ENCODE data around the gene ZFYVE28. TPM values are rescaled to one million over a fixed set of nuclear protein-coding genes. Genes with fewer than 3 reads are reported as not detected.

ZFYVE28 gene
- total and polyA plus RNA-seq, 2 of the 8 experiments (the other 6 are each of a cell fraction or from before 2014, with no cell fraction given): 1.7 to 4.9 TPM

DNA sequence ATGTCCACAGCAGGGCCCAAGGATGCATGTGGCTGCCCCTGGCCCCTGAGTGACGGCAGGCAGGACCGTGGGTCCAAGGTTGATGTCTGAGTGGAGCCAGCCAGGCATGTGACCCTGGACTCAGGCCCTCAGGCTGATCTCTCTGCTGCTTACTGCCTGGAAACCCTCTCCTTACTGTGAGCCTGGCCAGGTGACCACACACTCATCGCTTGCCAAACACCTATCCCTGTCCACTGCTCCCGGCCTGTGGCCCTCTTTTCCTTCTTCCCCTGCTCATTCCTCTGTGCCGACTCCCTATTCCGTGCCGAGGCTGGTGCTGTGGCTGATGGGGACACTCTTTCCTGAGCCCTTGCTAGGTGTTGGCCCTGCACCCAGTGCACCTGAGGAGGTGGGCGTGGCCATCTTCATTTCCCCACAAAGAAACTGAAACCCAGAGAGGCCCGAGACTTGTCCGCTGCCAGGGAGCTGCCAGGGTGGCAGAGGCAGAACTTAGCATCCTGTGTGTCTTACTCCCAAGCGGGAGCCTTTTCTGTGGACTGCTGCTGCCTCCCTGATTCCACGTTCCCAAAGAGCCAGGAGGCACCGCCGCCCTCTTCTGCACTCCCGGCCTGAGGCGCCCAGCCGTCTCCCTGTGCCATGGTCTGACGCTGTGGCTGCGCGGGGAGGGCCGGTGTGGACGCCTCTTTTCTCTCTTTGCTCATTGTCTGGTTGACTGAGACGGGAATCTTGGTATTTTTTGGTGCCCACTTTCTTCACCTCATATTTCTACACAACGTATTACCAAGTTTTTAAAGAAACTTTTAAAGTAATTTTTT, 39.2 kb upstream of the ZFYVE28 start:
- no peak overlapping the region; the same call in 1 of the 2 replicates for H4K8ac ChIP-seq (ENCODE audit: extremely low read depth, insufficient read depth, low read length)
- H2BK120ac ChIP-seq (replicated peaks; ENCODE audit: low read depth, low read length): no peak overlapping the region
- WGBS, 2 experiments (ENCODE audit: extremely low coverage in 1 of 2, insufficient coverage in 1 of 2, insufficient read length in 1 of 2, insufficient replicate concordance in 2 of 2, low coverage in 1 of 2, low lambda C conversion rate in 2 of 2, missing lambda C conversion rate in 1 of 2): 91% methylated on average over 24 of the region's 24 CpGs; no CpG with 5 or more reads in 1 of the 2 experiments
- no peak for DNase-seq (ENCODE audit: low read depth in 1 of 2, low spot score in 2 of 2)
- H4K91ac ChIP-seq (replicated peaks; ENCODE audit: insufficient read length, low read length): no peak overlapping the region
- no peak overlapping the region for H3K4me3 ChIP-seq (ENCODE audit: extremely low read depth in 1 of 4, insufficient read depth in 2 of 4, low read depth in 3 of 4, low read length in 4 of 4)
- H3K9ac ChIP-seq (replicated peaks in 1 of 4; ENCODE audit: extremely low read depth in 1 of 4, low read depth in 3 of 4, low read length in 3 of 4): no peak overlapping the region; a peak in 1 of 7 replicates
- H3K14ac ChIP-seq (ENCODE audit: insufficient read length): no peak overlapping the region
- peaks cover 0 to 10% (median 9%) of the 10 kb centered on the region in 4 experiments; a peak in 4 of 7 replicates for H3K27me3 ChIP-seq (replicated peaks in 1 of 4; ENCODE audit: control insufficient read depth in 3 of 4, extremely low read depth in 1 of 4, insufficient read depth in 3 of 4, low read length in 3 of 4)
- no peak overlapping the region for H2AK5ac ChIP-seq (ENCODE audit: low read depth, low read length)
- H3K56ac ChIP-seq (replicated peaks; ENCODE audit: insufficient read length, low read depth, low read length): no peak overlapping the region
- H4K5ac ChIP-seq (ENCODE audit: insufficient read length, low read depth, low read length): no peak overlapping the region
- no peaks in the 10 kb centered on the region; the same call in 1 of the 2 replicates for H3K79me1 ChIP-seq (ENCODE audit: low read depth, low read length)
- H2BK15ac ChIP-seq (ENCODE audit: low read length): peak overlapping the region; percentile 53; the same call in 1 of the 2 replicates
- CTCF ChIA-PET (ENCODE audit: partially characterized antibody): interaction anchor here (1.5 to 5.7 kb wide), 3 partner anchors 10 to 16 kb away, joined by 3 to 39 read pairs (median 12); no protein-coding TSS in a partner anchor
- no peaks in the 10 kb centered on the region for H3K9me3 ChIP-seq (ENCODE audit: insufficient read depth in 2 of 2, low read depth in 1 of 2, low read length in 1 of 2)
- no peak overlapping the region for H3K23ac ChIP-seq (ENCODE audit: insufficient read length)
- H2BK20ac ChIP-seq (ENCODE audit: low read length): no peak overlapping the region
- H2AFZ ChIP-seq (ENCODE audit: low read length): no peak overlapping the region
- no peaks in the 10 kb centered on the region for H4K20me1 ChIP-seq (replicated peaks in 1 of 2; ENCODE audit: control insufficient read depth in 1 of 2, insufficient read depth in 2 of 2, low read length in 2 of 2)
- FAIRE-seq: no peak
- H3K79me2 ChIP-seq (ENCODE audit: control insufficient read depth in 1 of 2, insufficient read depth in 2 of 2, low read length in 2 of 2): no peaks in the 10 kb centered on the region
- no peak overlapping the region for H3K4me2 ChIP-seq (ENCODE audit: insufficient read depth in 1 of 2, low read depth in 2 of 2, low read length in 2 of 2)
- POLR2A ChIA-PET (ENCODE audit: partially characterized antibody): interaction anchor here (0.6 to 3.4 kb wide), 2 partner anchors 11 to 280 kb away, joined by 3 to 15 read pairs; partner anchors contain the start of gene RNF4
- H3K4me1 ChIP-seq (replicated peaks in 1 of 4; ENCODE audit: control insufficient read depth in 3 of 4, insufficient read depth in 4 of 4, low read length in 3 of 4): peaks cover 0 to 10% (median 2%) of the 10 kb centered on the region in 4 experiments; a peak in 4 of 7 replicates
- no peaks in the 10 kb centered on the region for H3K36me3 ChIP-seq (ENCODE audit: control insufficient read depth in 2 of 4, insufficient read depth in 4 of 4, low read length in 3 of 4)
- no peak overlapping the region for H3K4ac ChIP-seq (replicated peaks; ENCODE audit: insufficient read length, low read depth, low read length)
- 0 out of 2 replicates have a peak overlapping the region, but pooled peaks have one; percentile 68 for H2BK12ac ChIP-seq (ENCODE audit: low read depth, low read length)
- no peak overlapping the region for H2BK5ac ChIP-seq (ENCODE audit: low read depth, low read length)
- H3K18ac ChIP-seq (ENCODE audit: extremely low read depth, low read length): no peak overlapping the region
- H3K23me2 ChIP-seq (ENCODE audit: low read depth, low read length): peaks cover 3% of the 10 kb centered on the region; the same call in 1 of the 2 replicates
- H3K27ac ChIP-seq (ENCODE audit: low read depth, low read length): no peak overlapping the region
- TF ChIP-seq RAD21 (IDR thresholded peaks at IDR 0.05 in 1 of 2, conservative IDR thresholded peaks at IDR 0.05 in 1 of 2; ENCODE audit: low read depth in 2 of 2, low read length in 2 of 2): no peak
- no peak for TF ChIP-seq GABPA (IDR thresholded peaks at IDR 0.05; ENCODE audit: borderline replicate concordance, insufficient read depth, low read length)
- no peak for TF ChIP-seq SP1 (IDR thresholded peaks at IDR 0.05; ENCODE audit: low read depth, low read length)
- TF ChIP-seq PHF8 (conservative IDR thresholded peaks at IDR 0.05; ENCODE audit: low read depth, low read length): no peak
- TF ChIP-seq JUN (IDR thresholded peaks at IDR 0.05; ENCODE audit: low read depth, low read length): no peak
- no peak for TF ChIP-seq SP2 (IDR thresholded peaks at IDR 0.05; ENCODE audit: low read length)
- TF ChIP-seq CREB1 (IDR thresholded peaks at IDR 0.05): no peak
- no peak for TF ChIP-seq NANOG (IDR thresholded peaks at IDR 0.05; ENCODE audit: insufficient read depth, low read depth, low read length, poor library complexity, severe bottlenecking)
- no peak for TF ChIP-seq FOSL1 (IDR thresholded peaks at IDR 0.05; ENCODE audit: insufficient read depth, low read depth, low read length)
- TF ChIP-seq E2F6 (IDR thresholded peaks at IDR 0.05): no peak
- no peak for TF ChIP-seq SP4 (IDR thresholded peaks at IDR 0.05; ENCODE audit: low read length)

Data from H1 (cell line).